Inflammatory macrophage (primary cell): ENCODE measurements around the gene HSPB6.

Source experiments
- DNase-seq, 2 donors: peaks; one replicate each; pipeline ENCODE4 v3.0.0-alpha.2; 2020 to 2022

HSPB6 gene

GRCh38 chr19:35764432-35765315 is 7.8 kb upstream of the HSPB6 start:
- DNase-seq: no peak

- DNase-seq: no peak
These were observed 4.0 kb upstream of the HSPB6 start for GRCh38 chr19:35760711-35761349.

- DNase-seq: no peak
These were observed 2.9 kb upstream of the HSPB6 start for GRCh38 chr19:35759697-35760096.

- DNase-seq: peak; percentile 99 to 100
These were observed 1.1 kb upstream of the HSPB6 start, which contains the start of gene PROSER3 for GRCh38 chr19:35757749-35758608. Gene PROSER3, plus strand, starts transcription at chr19:35758176. Its CDS starts 40 bp downstream, at chr19:35758216.

GRCh38 chr19:35757231-35757748 is 461 bp upstream of the HSPB6 start:
- peak in 1 of 2 donors; percentile 9 for DNase-seq

GRCh38 chr19:35755550-35756376 is 1.1 kb downstream of the HSPB6 start:
- peak in 1 of 2 donors; percentile 27 for DNase-seq

- DNase-seq: no peak
These were observed 1.7 kb downstream of the HSPB6 start for GRCh38 chr19:35755131-35755549.

GRCh38 chr19:35754370-35755130 is 2.3 kb downstream of the HSPB6 start:
- no peak for DNase-seq

GRCh38 chr19:35753634-35754369 is 3.0 kb downstream of the HSPB6 start:
- DNase-seq: no peak

- no peak for DNase-seq
These were observed 4.0 kb downstream of the HSPB6 start for GRCh38 chr19:35752746-35753350.

- DNase-seq: peak in 1 of 2 donors; percentile 20
These were observed 4.7 kb downstream of the HSPB6 start for GRCh38 chr19:35751839-35752745.

- no peak for DNase-seq
These were observed 6.7 kb downstream of the HSPB6 start for GRCh38 chr19:35750167-35750566.

- peak; percentile 100 for DNase-seq
These were observed 8.5 kb downstream of the HSPB6 start, which contains the start of gene LIN37 for GRCh38 chr19:35748106-35749020. Gene LIN37, plus strand, starts transcription at chr19:35748576. Its CDS starts 149 bp downstream, at chr19:35748725.

- DNase-seq: peak in 1 of 2 donors; percentile 38
These were observed 10.3 kb downstream of the HSPB6 start for GRCh38 chr19:35746531-35746930.

- DNase-seq: no peak
These were observed 10.8 kb downstream of the HSPB6 start for GRCh38 chr19:35746087-35746462.

- peak; percentile 100 for DNase-seq
These were observed 11.3 kb downstream of the HSPB6 start, which contains the start of the genes PSENEN and U2AF1L4 for GRCh38 chr19:35745328-35746086. Gene PSENEN, plus strand, starts transcription at chr19:35745651. Its CDS starts 280 bp downstream, at chr19:35745931. Gene U2AF1L4, minus strand, starts transcription at chr19:35745418. Its CDS starts 27 bp downstream, at chr19:35745391.
